ENCODE measurements around the gene C12orf42. TPM values are rescaled to one million over a fixed set of nuclear protein-coding genes. Genes with fewer than 3 reads are reported as not detected.

Gene C12orf42
- total and polyA plus RNA-seq, 10 of the 15 experiments (the other 5 are each of a cell fraction or from before 2014, with no cell fraction given): 1.4 to 7.0 (median 2.4) TPM

DNA sequence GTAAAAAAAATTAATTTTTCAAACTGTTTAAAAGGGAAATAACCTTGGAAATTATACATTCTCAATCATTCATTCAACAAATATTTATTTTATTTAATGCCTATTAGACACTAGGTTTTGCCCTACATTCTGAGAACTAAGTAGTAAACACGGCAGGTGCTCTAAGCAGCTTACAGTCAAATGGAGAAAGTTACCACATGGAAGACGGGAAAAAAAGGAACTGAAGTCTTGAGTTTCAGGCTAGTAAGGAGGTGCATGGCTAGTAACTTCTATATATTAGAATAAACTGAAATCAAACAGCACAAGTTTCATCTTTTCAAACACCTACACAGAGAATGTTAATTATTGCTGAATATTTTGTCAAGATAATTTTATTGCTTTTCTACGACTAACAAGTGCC is 52.9 kb downstream of the C12orf42 start (continued):
- TF ChIP-seq USF1 (IDR thresholded peaks at IDR 0.05; ENCODE audit: borderline replicate concordance, extremely low read length, insufficient read depth, low read depth, low read length) (no peak), IKZF2 (IDR thresholded peaks at IDR 0.05) (peak; percentile 74 to 78), GATAD2B (conservative IDR thresholded peaks at IDR 0.05; ENCODE audit: low read depth) (no peak), SP1 (IDR thresholded peaks at IDR 0.05; ENCODE audit: low read depth, low read length) (no peak), JUNB (IDR thresholded peaks at IDR 0.05) (peak; percentile 88), IKZF1 (conservative IDR thresholded peaks at IDR 0.05) (peak; percentile 72), CHD2 (IDR thresholded peaks at IDR 0.05; ENCODE audit: borderline replicate concordance, low read depth, low read length) (no peak), DPF2 (IDR thresholded peaks at IDR 0.05) (0 out of 2 replicates have a peak, but pooled peaks have one; percentile 18)

DNA sequence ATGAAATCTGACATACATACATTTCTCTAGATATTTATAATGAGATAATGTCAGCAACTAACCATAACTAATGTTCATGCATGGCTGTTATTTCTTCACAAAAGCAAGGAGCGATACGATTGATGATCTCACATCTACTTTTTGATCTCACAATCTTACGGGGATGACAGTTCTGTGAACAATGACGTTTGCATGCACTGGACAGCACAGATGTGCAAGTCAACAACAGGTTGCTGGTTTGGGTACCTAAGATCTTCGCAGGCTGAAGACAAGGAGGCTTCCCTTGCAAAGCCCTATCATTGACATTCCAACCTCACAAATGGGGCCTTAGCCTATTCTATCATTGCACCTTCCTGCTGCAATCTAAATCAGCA is 53.6 kb downstream of the C12orf42 start:
- peaks cover 22% of the 10 kb centered on the region for H3K4me1 ChIP-seq (ENCODE audit: control insufficient read depth, insufficient read depth, low read length)
- no peaks in the 10 kb centered on the region for H4K20me1 ChIP-seq (ENCODE audit: control insufficient read depth, insufficient read depth)
- no peak overlapping the region for H2AFZ ChIP-seq (ENCODE audit: control insufficient read depth, low read depth, low read length)
- SMC1A ChIA-PET (ENCODE audit: uncharacterized antibody, unreplicated experiment): interaction anchor here (0.6 to 3.4 kb wide), 16 partner anchors 20 to 493 kb away, joined by 3 to 20 read pairs (median 5); no protein-coding TSS in a partner anchor
- H3K4me3 ChIP-seq: no peak overlapping the region
- RAD21 ChIA-PET (ENCODE audit: unreplicated experiment): interaction anchor here (0.7 to 4.0 kb wide), 9 partner anchors 15 to 493 kb away, joined by 3 to 24 read pairs (median 6); partner anchors contain the start of gene C12orf42
- H3K36me3 ChIP-seq (ENCODE audit: control insufficient read depth in 2 of 2, insufficient read depth in 2 of 2, low read length in 1 of 2): no peaks in the 10 kb centered on the region
- in situ Hi-C loops (cut with MboI) (no loop called here), intact Hi-C loops (cut with micrococcal nuclease; ENCODE audit: unreplicated experiment) (loop anchor here (5.0 kb wide), 2 partner anchors 260 to 485 kb away; partner anchors contain the start of gene ASCL1)
- DNase-seq (ENCODE audit: low read depth, low spot score): no peak
- H3K27me3 ChIP-seq (replicated peaks in 1 of 2; ENCODE audit: control insufficient read depth in 2 of 2, insufficient read depth in 2 of 2, low read length in 1 of 2): no peaks in the 10 kb centered on the region
- 27% methylated on average over 5 of the region's 5 CpGs for WGBS (ENCODE audit: insufficient coverage, insufficient replicate concordance, low lambda C conversion rate, missing lambda C conversion rate)
- peak; percentile 62 for FAIRE-seq
- H3K9ac ChIP-seq (ENCODE audit: control insufficient read depth, insufficient read depth, low read length): no peak overlapping the region
- CTCF ChIA-PET: interaction anchor here (1.0 to 1.9 kb wide), 6 partner anchors 18 to 163 kb away, joined by 3 to 8 read pairs (median 6); no protein-coding TSS in a partner anchor
- ATAC-seq: peak; percentile 56
- H3K27ac ChIP-seq (ENCODE audit: control insufficient read depth, insufficient read depth): peak overlapping the region; percentile 26
- no TSS peak for BruUV-seq (replicated peaks)
- H3K9me3 ChIP-seq (replicated peaks; ENCODE audit: control insufficient read depth, insufficient read depth, low read length): no peaks in the 10 kb centered on the region; the same call in 1 of the 3 replicates
- H3K79me2 ChIP-seq (ENCODE audit: control insufficient read depth, insufficient read depth, low read length): no peaks in the 10 kb centered on the region; the same call in 1 of the 2 replicates
- H3K4me2 ChIP-seq (ENCODE audit: control insufficient read depth, insufficient read depth): peak overlapping the region; percentile 78
- POLR2A ChIA-PET: no interaction called here
- TF ChIP-seq RELA (IDR thresholded peaks at IDR 0.05; ENCODE audit: borderline replicate concordance, partially characterized antibody): no peak
- TF ChIP-seq JUNB (IDR thresholded peaks at IDR 0.05): no peak
- no peak for TF ChIP-seq SMC3 (IDR thresholded peaks at IDR 0.05; ENCODE audit: borderline replicate concordance, low read length)
- TF ChIP-seq CREB1 (IDR thresholded peaks at IDR 0.05; ENCODE audit: low read depth): peak; percentile 50; the same call in 1 of the 2 replicates
- TF ChIP-seq, protein P1, sequence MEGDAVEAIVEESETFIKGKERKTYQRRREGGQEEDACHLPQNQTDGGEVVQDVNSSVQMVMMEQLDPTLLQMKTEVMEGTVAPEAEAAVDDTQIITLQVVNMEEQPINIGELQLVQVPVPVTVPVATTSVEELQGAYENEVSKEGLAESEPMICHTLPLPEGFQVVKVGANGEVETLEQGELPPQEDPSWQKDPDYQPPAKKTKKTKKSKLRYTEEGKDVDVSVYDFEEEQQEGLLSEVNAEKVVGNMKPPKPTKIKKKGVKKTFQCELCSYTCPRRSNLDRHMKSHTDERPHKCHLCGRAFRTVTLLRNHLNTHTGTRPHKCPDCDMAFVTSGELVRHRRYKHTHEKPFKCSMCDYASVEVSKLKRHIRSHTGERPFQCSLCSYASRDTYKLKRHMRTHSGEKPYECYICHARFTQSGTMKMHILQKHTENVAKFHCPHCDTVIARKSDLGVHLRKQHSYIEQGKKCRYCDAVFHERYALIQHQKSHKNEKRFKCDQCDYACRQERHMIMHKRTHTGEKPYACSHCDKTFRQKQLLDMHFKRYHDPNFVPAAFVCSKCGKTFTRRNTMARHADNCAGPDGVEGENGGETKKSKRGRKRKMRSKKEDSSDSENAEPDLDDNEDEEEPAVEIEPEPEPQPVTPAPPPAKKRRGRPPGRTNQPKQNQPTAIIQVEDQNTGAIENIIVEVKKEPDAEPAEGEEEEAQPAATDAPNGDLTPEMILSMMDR (IDR thresholded peaks at IDR 0.05 in 2 of 3, conservative IDR thresholded peaks at IDR 0.05 in 1 of 3; ENCODE audit: control insufficient read depth in 2 of 3, extremely low read depth in 1 of 3, insufficient read depth in 1 of 3, low read depth in 3 of 3, low read length in 3 of 3): no peak
- TF ChIP-seq EP300 (IDR thresholded peaks at IDR 0.05; ENCODE audit: borderline replicate concordance in 1 of 2, control insufficient read depth in 1 of 2, low read depth in 2 of 2, low read length in 2 of 2): 0 out of 4 replicates have a peak, but pooled peaks of 1 of the 2 experiments have one; percentile 19
- TF ChIP-seq, protein P2, sequence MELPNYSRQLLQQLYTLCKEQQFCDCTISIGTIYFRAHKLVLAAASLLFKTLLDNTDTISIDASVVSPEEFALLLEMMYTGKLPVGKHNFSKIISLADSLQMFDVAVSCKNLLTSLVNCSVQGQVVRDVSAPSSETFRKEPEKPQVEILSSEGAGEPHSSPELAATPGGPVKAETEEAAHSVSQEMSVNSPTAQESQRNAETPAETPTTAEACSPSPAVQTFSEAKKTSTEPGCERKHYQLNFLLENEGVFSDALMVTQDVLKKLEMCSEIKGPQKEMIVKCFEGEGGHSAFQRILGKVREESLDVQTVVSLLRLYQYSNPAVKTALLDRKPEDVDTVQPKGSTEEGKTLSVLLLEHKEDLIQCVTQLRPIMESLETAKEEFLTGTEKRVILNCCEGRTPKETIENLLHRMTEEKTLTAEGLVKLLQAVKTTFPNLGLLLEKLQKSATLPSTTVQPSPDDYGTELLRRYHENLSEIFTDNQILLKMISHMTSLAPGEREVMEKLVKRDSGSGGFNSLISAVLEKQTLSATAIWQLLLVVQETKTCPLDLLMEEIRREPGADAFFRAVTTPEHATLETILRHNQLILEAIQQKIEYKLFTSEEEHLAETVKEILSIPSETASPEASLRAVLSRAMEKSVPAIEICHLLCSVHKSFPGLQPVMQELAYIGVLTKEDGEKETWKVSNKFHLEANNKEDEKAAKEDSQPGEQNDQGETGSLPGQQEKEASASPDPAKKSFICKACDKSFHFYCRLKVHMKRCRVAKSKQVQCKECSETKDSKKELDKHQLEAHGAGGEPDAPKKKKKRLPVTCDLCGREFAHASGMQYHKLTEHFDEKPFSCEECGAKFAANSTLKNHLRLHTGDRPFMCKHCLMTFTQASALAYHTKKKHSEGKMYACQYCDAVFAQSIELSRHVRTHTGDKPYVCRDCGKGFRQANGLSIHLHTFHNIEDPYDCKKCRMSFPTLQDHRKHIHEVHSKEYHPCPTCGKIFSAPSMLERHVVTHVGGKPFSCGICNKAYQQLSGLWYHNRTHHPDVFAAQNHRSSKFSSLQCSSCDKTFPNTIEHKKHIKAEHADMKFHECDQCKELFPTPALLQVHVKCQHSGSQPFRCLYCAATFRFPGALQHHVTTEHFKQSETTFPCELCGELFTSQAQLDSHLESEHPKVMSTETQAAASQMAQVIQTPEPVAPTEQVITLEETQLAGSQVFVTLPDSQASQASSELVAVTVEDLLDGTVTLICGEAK (IDR thresholded peaks at IDR 0.05; ENCODE audit: borderline replicate concordance): no peak
- TF ChIP-seq NFYA (IDR thresholded peaks at IDR 0.05; ENCODE audit: borderline replicate concordance, low read depth, low read length): no peak
- TF ChIP-seq ESRRA (IDR thresholded peaks at IDR 0.05; ENCODE audit: low read length): no peak

Measured in GM12878 (cell line).